Activated CD4-positive, alpha-beta memory T cell treated with anti-CD3 and anti-CD28 coated beads for 36 hours (primary cell): ENCODE results near the gene DDX3X. TPM values are rescaled to one million over a fixed set of nuclear protein-coding genes. Genes with fewer than 3 reads are reported as not detected.

ENCODE experiments used
- CTCF ChIA-PET: fragments of 350-600 bp; sonication (Branson Sonifier 250); formaldehyde crosslinking; loops from one replicate; lab custom pipeline; 2021; ENCODE audit warnings: antibody characterized with exemption, inconsistent platforms; lab: Charles Lee
- POLR2A ChIA-PET: fragments of 350-600 bp; sonication (Branson Sonifier 250); formaldehyde crosslinking; loops from one replicate; lab custom pipeline; 2021; ENCODE audit warnings: antibody characterized with exemption; lab: Charles Lee
- DNase-seq: peaks from one replicate; pipeline ENCODE4 v3.0.0-alpha.2; 2020
- H3K27ac Mint-ChIP-seq: one replicate; pipeline ENCODE4 v1.8.0; 2021; ENCODE audit warnings: mixed read lengths
- H3K27me3 Mint-ChIP-seq: one replicate; pipeline ENCODE4 v1.8.0; 2021; ENCODE audit warnings: mixed read lengths
- H3K36me3 Mint-ChIP-seq: one replicate; pipeline ENCODE4 v1.8.0; 2021; ENCODE audit warnings: mixed read lengths
- H3K4me1 Mint-ChIP-seq: one replicate; pipeline ENCODE4 v1.8.0; 2021; ENCODE audit warnings: low read depth, mixed read lengths
- H3K4me3 Mint-ChIP-seq: one replicate; pipeline ENCODE4 v1.8.0; 2021; ENCODE audit warnings: mild to moderate bottlenecking, mixed read lengths
- H3K9me3 Mint-ChIP-seq: one replicate; pipeline ENCODE4 v1.8.0; 2021; ENCODE audit warnings: mixed read lengths
- intact Hi-C: fragments of 100-400 bp; cut with micrococcal nuclease; formaldehyde crosslinking; loops from one replicate; pipeline ENCODE4 v1.15.1; 2023
- total RNA-seq, 2 experiments: library from RNA; stranded (reverse); gene quantifications; one replicate each; pipeline ENCODE4 v1.2.3, GENCODE V29; 2021

The DDX3X gene
- total RNA-seq, 2 experiments from 2014 or later, result 216 to 218 TPM

DNA sequence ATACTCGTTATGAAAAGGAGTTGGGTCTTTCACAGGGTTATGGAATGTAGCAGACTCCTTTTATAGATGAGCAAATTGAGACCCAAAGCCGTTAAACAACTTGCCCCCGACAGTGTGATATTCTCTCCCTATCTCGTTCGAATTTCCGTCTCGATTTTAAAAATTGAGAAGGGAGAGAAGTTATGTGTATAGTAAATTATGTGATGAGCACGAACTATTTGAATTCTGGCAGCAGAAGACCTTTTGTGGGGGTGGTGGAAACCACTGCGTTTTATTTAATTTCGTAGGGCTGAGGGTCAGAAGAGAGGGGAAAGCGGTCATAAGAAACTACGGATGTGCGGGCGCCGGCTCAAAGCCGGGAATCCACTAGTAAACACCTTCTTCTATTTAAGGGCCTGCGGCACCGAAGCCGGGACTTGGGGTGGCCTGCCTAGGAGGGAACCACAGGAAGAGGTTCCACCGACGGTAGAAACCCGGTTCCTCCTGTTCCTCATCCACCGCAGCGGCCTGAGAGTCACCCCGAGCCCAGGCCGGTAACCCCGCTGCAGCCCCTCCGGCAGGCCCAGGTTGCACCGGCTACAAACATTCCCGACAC, 1.5 kb upstream of the DDX3X start:
- Mint-ChIP-seq H3K36me3 (peaks cover 31% of the 10 kb centered on the region), H3K27me3 (peaks cover 1% of the 10 kb centered on the region), H3K4me1 (peaks cover 7% of the 10 kb centered on the region), H3K4me3 (peak overlapping the region; percentile 93), H3K9me3 (no peaks in the 10 kb centered on the region), H3K27ac (peak overlapping the region; percentile 100)
- peak; percentile 44 for DNase-seq
- intact Hi-C loops, result loop anchor here (1.0 to 5.0 kb wide), 5 partner anchors 51 to 590 kb away; partner anchors contain the start of genes CASK and USP9X
- POLR2A ChIA-PET, result no interaction called here
- CTCF ChIA-PET, result no interaction called here

GRCh38 chrX:41333003-41333743, 789 bp upstream of the DDX3X start:
- Mint-ChIP-seq H3K4me1 (peaks cover 12% of the 10 kb centered on the region), H3K9me3 (no peaks in the 10 kb centered on the region), H3K27ac (peak overlapping the region; percentile 100), H3K27me3 (peaks cover 1% of the 10 kb centered on the region), H3K36me3 (peaks cover 37% of the 10 kb centered on the region), H3K4me3 (peak overlapping the region; percentile 93)
- CTCF ChIA-PET, result interaction anchor here (0.6 to 0.7 kb wide), 2 partner anchors 43 to 51 kb away, joined by 3 to 4 read pairs; no protein-coding TSS in a partner anchor
- DNase-seq, result peak; percentile 89
- POLR2A ChIA-PET, result interaction anchor here (0.5 to 1.4 kb wide), 7 partner anchors 10 to 753 kb away, joined by 3 to 4 read pairs (median 3); partner anchors contain the start of gene USP9X
- intact Hi-C loops, result loop anchor here (1.0 to 5.0 kb wide), 5 partner anchors 50 to 589 kb away; partner anchors contain the start of genes CASK and USP9X

DNA sequence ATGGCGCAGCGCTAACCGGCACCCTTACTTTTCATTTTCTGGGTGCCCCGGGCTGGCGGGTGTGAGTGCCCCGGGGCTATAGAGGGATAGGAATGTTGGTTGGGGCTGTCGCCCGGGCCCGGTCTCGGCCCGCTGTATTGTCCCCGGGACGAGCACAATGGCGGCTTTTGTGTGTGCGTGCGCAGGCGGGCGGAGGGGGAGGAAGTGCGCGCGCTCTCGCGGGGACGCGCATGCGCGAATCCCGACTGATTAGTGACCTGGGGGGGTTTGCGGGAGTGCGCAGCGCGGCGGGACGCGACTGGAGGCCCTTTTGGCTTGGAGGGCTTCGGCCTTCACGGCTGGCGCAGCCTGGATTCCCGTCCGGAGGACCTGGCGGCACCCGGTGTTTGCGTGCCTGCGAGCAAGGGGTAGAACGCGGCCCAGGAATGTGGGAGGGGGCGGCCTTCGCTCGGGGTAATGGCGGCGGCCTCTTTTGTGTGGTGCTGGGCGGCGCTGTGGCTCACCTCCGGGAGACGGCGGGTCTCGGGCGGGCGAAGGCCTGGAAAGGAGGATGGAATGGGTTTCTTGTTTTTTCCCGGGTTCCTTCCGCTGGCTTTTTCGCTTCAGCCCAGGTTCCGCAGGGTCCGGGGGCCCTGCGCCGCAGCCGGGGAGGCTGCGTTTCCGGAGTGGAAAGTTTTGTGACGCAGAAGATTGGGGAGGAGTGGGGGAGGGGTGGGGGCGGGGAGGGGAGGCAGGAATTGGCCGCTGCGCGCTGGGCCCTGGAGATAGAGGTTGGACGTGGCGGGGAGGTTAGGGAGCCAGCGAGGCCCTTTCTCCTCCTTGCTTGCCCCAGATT, 618 bp downstream of the DDX3X start:
- ChIA-PET POLR2A (interaction anchor here (0.9 to 1.4 kb wide), 4 partner anchors 9 to 249 kb away, joined by 3 to 6 read pairs (median 4); partner anchors contain the start of gene USP9X), CTCF (interaction anchor here (1.1 kb wide), 1 partner anchor 58 kb away, joined by 3 read pairs; no protein-coding TSS in a partner anchor)
- peak; percentile 84 for DNase-seq
- peak overlapping the region; percentile 100 for H3K27ac Mint-ChIP-seq
- H3K4me3 Mint-ChIP-seq, result peak overlapping the region; percentile 93
- intact Hi-C loops, result loop anchor here (1.0 to 5.0 kb wide), 5 partner anchors 17 to 600 kb away; partner anchors contain the start of genes CASK and MED14
- peaks cover 1% of the 10 kb centered on the region for H3K27me3 Mint-ChIP-seq
- H3K4me1 Mint-ChIP-seq, result peaks cover 24% of the 10 kb centered on the region
- no peaks in the 10 kb centered on the region for H3K9me3 Mint-ChIP-seq
- H3K36me3 Mint-ChIP-seq, result peaks cover 48% of the 10 kb centered on the region

DNA sequence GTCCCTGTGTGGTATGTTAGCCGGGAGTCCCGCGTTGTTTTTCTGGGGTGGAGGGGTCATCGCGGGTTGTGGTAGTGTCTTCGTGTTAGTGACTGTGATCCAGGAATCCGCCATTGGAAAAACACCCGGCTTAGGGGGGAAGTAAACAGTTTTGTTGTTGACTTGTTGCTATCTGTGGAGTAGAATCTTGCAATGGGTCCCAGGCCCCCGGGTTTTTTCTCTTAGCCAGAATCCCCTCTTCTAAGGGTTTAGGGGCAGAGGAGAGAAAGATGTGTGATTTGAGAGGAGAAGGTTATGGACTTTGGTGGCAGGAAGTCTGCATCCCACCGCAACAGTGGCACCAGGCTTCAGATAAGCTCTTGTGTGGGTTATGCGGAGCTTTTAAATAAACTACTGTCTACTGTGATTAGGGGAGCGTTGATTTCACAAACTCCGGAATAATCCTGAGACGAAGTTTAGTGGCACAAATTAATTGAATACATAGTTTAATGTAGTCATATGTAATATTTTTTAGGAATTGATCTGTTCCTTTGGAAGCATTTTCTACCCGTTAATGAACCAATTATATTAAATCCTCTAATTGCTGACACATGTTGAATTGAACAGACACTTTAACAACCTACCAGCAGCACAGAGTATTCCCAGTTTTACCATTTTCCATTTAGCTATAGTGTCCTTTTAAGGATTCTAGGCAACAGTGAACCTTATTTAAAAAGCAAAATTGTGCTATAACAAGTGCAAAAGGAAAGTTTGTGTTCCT, 1.4 kb downstream of the DDX3X start:
- DNase-seq, result peak; percentile 27
- Mint-ChIP-seq H3K4me3 (peak overlapping the region; percentile 93), H3K36me3 (peaks cover 53% of the 10 kb centered on the region), H3K9me3 (no peaks in the 10 kb centered on the region), H3K27ac (peak overlapping the region; percentile 100), H3K27me3 (peaks cover 1% of the 10 kb centered on the region), H3K4me1 (peaks cover 23% of the 10 kb centered on the region)
- POLR2A ChIA-PET, result interaction anchor here (0.7 to 1.9 kb wide), 6 partner anchors 12 to 108 kb away, joined by 3 to 7 read pairs (median 4); no protein-coding TSS in a partner anchor
- intact Hi-C loops, result loop anchor here (1.0 to 2.0 kb wide), 2 partner anchors 16 to 601 kb away; partner anchors contain the start of gene MED14
- CTCF ChIA-PET, result interaction anchor here (1.1 to 1.5 kb wide), 2 partner anchors 12 to 58 kb away, joined by 3 read pairs; no protein-coding TSS in a partner anchor

DNA sequence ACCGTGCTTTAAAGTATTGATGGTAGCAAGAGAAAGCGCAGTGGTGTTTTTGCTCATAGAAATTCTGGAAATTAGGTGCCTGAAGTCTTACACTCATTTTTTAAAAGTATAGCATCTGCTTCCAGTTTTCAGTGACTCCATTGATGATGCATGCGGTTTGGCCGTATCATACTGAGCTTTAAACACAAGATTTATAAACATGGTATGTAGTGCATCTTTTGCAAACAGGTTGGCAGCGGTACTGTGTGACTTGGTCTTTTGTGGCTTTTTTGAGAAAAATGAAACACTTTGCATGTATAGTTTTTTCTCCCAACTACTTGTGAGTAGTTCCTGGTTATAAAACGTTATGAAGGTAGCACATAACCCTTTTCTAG, 2.0 kb downstream of the DDX3X start:
- DNase-seq, result peak; percentile 48
- H3K9me3 Mint-ChIP-seq, result no peaks in the 10 kb centered on the region
- H3K27me3 Mint-ChIP-seq, result peaks cover 1% of the 10 kb centered on the region
- peak overlapping the region; percentile 93 for H3K4me3 Mint-ChIP-seq
- peaks cover 57% of the 10 kb centered on the region for H3K36me3 Mint-ChIP-seq
- intact Hi-C loops, result loop anchor here (1.0 to 2.0 kb wide), 2 partner anchors 15 to 601 kb away; partner anchors contain the start of gene MED14
- H3K27ac Mint-ChIP-seq, result peak overlapping the region; percentile 100
- ChIA-PET POLR2A (interaction anchor here (0.7 to 1.9 kb wide), 8 partner anchors 10 to 108 kb away, joined by 3 to 7 read pairs (median 3); no protein-coding TSS in a partner anchor), CTCF (interaction anchor here (1.1 to 1.5 kb wide), 2 partner anchors 11 to 59 kb away, joined by 3 read pairs; no protein-coding TSS in a partner anchor)
- peaks cover 26% of the 10 kb centered on the region for H3K4me1 Mint-ChIP-seq

- peaks cover 60% of the 10 kb centered on the region for H3K36me3 Mint-ChIP-seq
- peaks cover 1% of the 10 kb centered on the region for H3K27me3 Mint-ChIP-seq
- ChIA-PET POLR2A (interaction anchor here (0.9 to 1.9 kb wide), 7 partner anchors 9 to 107 kb away, joined by 3 to 7 read pairs (median 3); no protein-coding TSS in a partner anchor), CTCF (interaction anchor here (1.5 kb wide), 1 partner anchor 10 kb away, joined by 3 read pairs; no protein-coding TSS in a partner anchor)
- H3K4me3 Mint-ChIP-seq, result peak overlapping the region; percentile 93
- peaks cover 31% of the 10 kb centered on the region for H3K4me1 Mint-ChIP-seq
- intact Hi-C loops, result no loop called here
- DNase-seq, result no peak
- H3K27ac Mint-ChIP-seq, result peak overlapping the region; percentile 100
- no peaks in the 10 kb centered on the region for H3K9me3 Mint-ChIP-seq
Observed at GRCh38 chrX:41336447-41336846, 2.5 kb downstream of the DDX3X start.

- peaks cover 66% of the 10 kb centered on the region for H3K36me3 Mint-ChIP-seq
- no peak for DNase-seq
- peaks cover 1% of the 10 kb centered on the region for H3K27me3 Mint-ChIP-seq
- peak overlapping the region; percentile 93 for H3K4me3 Mint-ChIP-seq
- H3K9me3 Mint-ChIP-seq, result no peaks in the 10 kb centered on the region
- intact Hi-C loops, result no loop called here
- H3K4me1 Mint-ChIP-seq, result peaks cover 36% of the 10 kb centered on the region
- ChIA-PET CTCF (interaction anchor here (1.2 kb wide), 1 partner anchor 49 kb away, joined by 3 read pairs; no protein-coding TSS in a partner anchor), POLR2A (interaction anchor here (1.1 to 1.9 kb wide), 3 partner anchors 9 to 104 kb away, joined by 3 to 7 read pairs (median 3); no protein-coding TSS in a partner anchor)
- H3K27ac Mint-ChIP-seq, result peak overlapping the region; percentile 100
Observed at GRCh38 chrX:41337140-41337539, 3.2 kb downstream of the DDX3X start.

- no peak for DNase-seq
- ChIA-PET POLR2A (interaction anchor here (1.0 to 2.0 kb wide), 2 partner anchors 9 to 45 kb away, joined by 3 to 6 read pairs; no protein-coding TSS in a partner anchor), CTCF (interaction anchor here (1.2 to 1.3 kb wide), 2 partner anchors 44 to 48 kb away, joined by 3 to 4 read pairs; no protein-coding TSS in a partner anchor)
- Mint-ChIP-seq H3K4me1 (peaks cover 42% of the 10 kb centered on the region), H3K4me3 (peak overlapping the region; percentile 93), H3K36me3 (peaks cover 72% of the 10 kb centered on the region), H3K9me3 (no peaks in the 10 kb centered on the region), H3K27me3 (peaks cover 1% of the 10 kb centered on the region), H3K27ac (peak overlapping the region; percentile 75)
- intact Hi-C loops, result no loop called here
Observed at GRCh38 chrX:41338436-41338835, 4.5 kb downstream of the DDX3X start.

- no peak for DNase-seq
- intact Hi-C loops, result no loop called here
- ChIA-PET POLR2A (interaction anchor here (1.0 to 2.0 kb wide), 2 partner anchors 8 to 45 kb away, joined by 3 to 6 read pairs; no protein-coding TSS in a partner anchor), CTCF (interaction anchor here (1.3 kb wide), 1 partner anchor 44 kb away, joined by 4 read pairs; no protein-coding TSS in a partner anchor)
- peaks cover 1% of the 10 kb centered on the region for H3K27me3 Mint-ChIP-seq
- H3K4me3 Mint-ChIP-seq, result peak overlapping the region; percentile 93
- peaks cover 76% of the 10 kb centered on the region for H3K36me3 Mint-ChIP-seq
- peaks cover 44% of the 10 kb centered on the region for H3K4me1 Mint-ChIP-seq
- H3K27ac Mint-ChIP-seq, result peak overlapping the region; percentile 75
- H3K9me3 Mint-ChIP-seq, result no peaks in the 10 kb centered on the region
Observed at GRCh38 chrX:41339148-41339547, 5.2 kb downstream of the DDX3X start.

- no peak for DNase-seq
- intact Hi-C loops, result no loop called here
- peaks cover 43% of the 10 kb centered on the region for H3K4me1 Mint-ChIP-seq
- no peaks in the 10 kb centered on the region for H3K27me3 Mint-ChIP-seq
- H3K36me3 Mint-ChIP-seq, result peaks cover 61% of the 10 kb centered on the region
- no peaks in the 10 kb centered on the region for H3K9me3 Mint-ChIP-seq
- ChIA-PET POLR2A (no interaction called here), CTCF (no interaction called here)
- no peak overlapping the region for H3K4me3 Mint-ChIP-seq
- H3K27ac Mint-ChIP-seq, result peak overlapping the region; percentile 28
Observed at GRCh38 chrX:41344053-41344452, 10.1 kb downstream of the DDX3X start.
